Measurements from ENCODE around the gene OR2B2.
A peak's percentile ranks its signal among the peaks of the same experiment; 100 is the strongest.

OR2B2 gene

GRCh38 chr6:27893836-27894807 lies 18.1 kb downstream of the OR2B2 start:
- DNase-seq (ENCODE audit: low read depth in 2 of 2) = peak; percentile 70 to 71

GRCh38 chr6:27893059-27893835 lies 18.9 kb downstream of the OR2B2 start:
- DNase-seq (ENCODE audit: low read depth in 2 of 2) = peak; percentile 75 to 83

- no peak for DNase-seq (ENCODE audit: low read depth in 2 of 2)
These were observed 19.5 kb downstream of the OR2B2 start for GRCh38 chr6:27892649-27893058.

- DNase-seq (ENCODE audit: low read depth in 2 of 2) = no peak
These were observed 20.8 kb downstream of the OR2B2 start for GRCh38 chr6:27891320-27891875.

GRCh38 chr6:27890445-27891319 lies 21.5 kb downstream of the OR2B2 start:
- peak; percentile 63 to 72 for DNase-seq (ENCODE audit: low read depth in 2 of 2)

GRCh38 chr6:27889628-27890444 lies 22.4 kb downstream of the OR2B2 start:
- DNase-seq (ENCODE audit: low read depth in 2 of 2) = no peak

- no peak for DNase-seq (ENCODE audit: low read depth in 2 of 2)
These were observed 22.9 kb downstream of the OR2B2 start for GRCh38 chr6:27889275-27889627.

- no peak for DNase-seq (ENCODE audit: low read depth in 2 of 2)
These were observed 23.6 kb downstream of the OR2B2 start for GRCh38 chr6:27888566-27888965.

- DNase-seq (ENCODE audit: low read depth in 2 of 2) = no peak
These were observed 26.1 kb downstream of the OR2B2 start for GRCh38 chr6:27886073-27886472.

GRCh38 chr6:27883136-27883535 lies 29.1 kb downstream of the OR2B2 start:
- no peak for DNase-seq (ENCODE audit: low read depth in 2 of 2)

GRCh38 chr6:27882624-27883023 lies 29.6 kb downstream of the OR2B2 start:
- DNase-seq (ENCODE audit: low read depth in 2 of 2) = no peak

GRCh38 chr6:27879837-27880236 lies 32.4 kb downstream of the OR2B2 start:
- no peak for DNase-seq (ENCODE audit: low read depth in 2 of 2)

GRCh38 chr6:27874016-27874415 lies 38.2 kb downstream of the OR2B2 start:
- DNase-seq (ENCODE audit: low read depth in 2 of 2) = no peak

GRCh38 chr6:27873021-27873940 lies 38.9 kb downstream of the OR2B2 start:
- peak in 1 of 2 donors; percentile 63 for DNase-seq (ENCODE audit: low read depth in 2 of 2)

- DNase-seq (ENCODE audit: low read depth in 2 of 2) = no peak
These were observed 39.6 kb downstream of the OR2B2 start for GRCh38 chr6:27872642-27873020.

GRCh38 chr6:27871924-27872638 lies 40.1 kb downstream of the OR2B2 start:
- DNase-seq (ENCODE audit: low read depth in 2 of 2) = peak; percentile 63 to 71

GRCh38 chr6:27870291-27870870 lies 41.8 kb downstream of the OR2B2 start:
- DNase-seq (ENCODE audit: low read depth in 2 of 2) = no peak

GRCh38 chr6:27868311-27868710 lies 43.9 kb downstream of the OR2B2 start:
- DNase-seq (ENCODE audit: low read depth in 2 of 2) = no peak

GRCh38 chr6:27867945-27868300 lies 44.3 kb downstream of the OR2B2 start:
- DNase-seq (ENCODE audit: low read depth in 2 of 2) = no peak

Data from stimulated activated CD4-positive, alpha-beta T cell treated with anti-CD3 and anti-CD28 coated beads, Interleukin-4, amount 100 ng/mL, for 48 hours (primary cell).